Activated naive CD8-positive, alpha-beta T cell treated with anti-CD3 and anti-CD28 coated beads, Interleukin-2, amount 10 ng/mL, durations not matched to agents 7 days and 5 days (primary cell): ENCODE measurements around the gene THRSP. TPM values are rescaled to one million over a fixed set of nuclear protein-coding genes. Genes with fewer than 3 reads are reported as not detected.
A peak's percentile ranks its signal among the peaks of the same experiment; 100 is the strongest.

Source experiments
- ATAC-seq: fragments of 150-1000 bp; cut with Tn5 transposase; one replicate; pipeline ENCODE4 v1.10.0; 2021; ENCODE audit warnings: low read depth, moderate library complexity
- POLR2A ChIA-PET: fragments of 350-600 bp; sonication (Branson Sonifier 250); formaldehyde crosslinking; loops from one replicate; lab custom pipeline; 2021; ENCODE audit warnings: antibody characterized with exemption; lab: Charles Lee
- DNase-seq: peaks from one replicate; pipeline ENCODE4 v3.0.0; 2021
- H3K27ac Mint-ChIP-seq: one replicate; pipeline ENCODE4 v1.8.0; 2022; ENCODE audit warnings: mild to moderate bottlenecking, mixed read lengths
- H3K27me3 Mint-ChIP-seq: one replicate; pipeline ENCODE4 v1.8.0; 2022; ENCODE audit warnings: mild to moderate bottlenecking, moderate library complexity, mixed read lengths
- H3K36me3 Mint-ChIP-seq: one replicate; pipeline ENCODE4 v1.8.0; 2021; ENCODE audit warnings: mild to moderate bottlenecking, mixed read lengths
- H3K4me1 Mint-ChIP-seq: one replicate; pipeline ENCODE4 v1.8.0; 2021; ENCODE audit warnings: mixed read lengths
- H3K4me3 Mint-ChIP-seq: one replicate; pipeline ENCODE4 v1.8.0; 2022; ENCODE audit warnings: mild to moderate bottlenecking, moderate library complexity, mixed read lengths
- H3K9me3 Mint-ChIP-seq: one replicate; pipeline ENCODE4 v1.8.0; 2021; ENCODE audit warnings: mixed read lengths
- total RNA-seq, 2 experiments: library from RNA; stranded (reverse); gene quantifications; one replicate each; pipeline ENCODE4 v1.2.3, GENCODE V29; 2021

THRSP gene
- total RNA-seq, 2 experiments from 2014 or later, result not detected

- ATAC-seq (no peak), DNase-seq (no peak)
- H3K36me3 Mint-ChIP-seq, result peaks cover 36% of the 10 kb centered on the region
- H3K9me3 Mint-ChIP-seq, result peaks cover 1% of the 10 kb centered on the region
- H3K4me3 Mint-ChIP-seq, result no peak overlapping the region
- peaks cover 13% of the 10 kb centered on the region for H3K4me1 Mint-ChIP-seq
- no peaks in the 10 kb centered on the region for H3K27me3 Mint-ChIP-seq
- POLR2A ChIA-PET, result no interaction called here
- H3K27ac Mint-ChIP-seq, result no peak overlapping the region
Measured at GRCh38 chr11:78097666-78098385, 34.2 kb downstream of the THRSP start.

- Mint-ChIP-seq H3K27me3 (no peaks in the 10 kb centered on the region), H3K36me3 (peaks cover 25% of the 10 kb centered on the region), H3K9me3 (no peaks in the 10 kb centered on the region), H3K27ac (no peak overlapping the region), H3K4me1 (peaks cover 6% of the 10 kb centered on the region), H3K4me3 (no peak overlapping the region)
- DNase-seq, result no peak
- ATAC-seq, result no peak
- POLR2A ChIA-PET, result no interaction called here
Measured at GRCh38 chr11:78099666-78100065, 36.0 kb downstream of the THRSP start.

- Mint-ChIP-seq H3K27me3 (no peaks in the 10 kb centered on the region), H3K4me3 (no peak overlapping the region), H3K36me3 (peaks cover 21% of the 10 kb centered on the region), H3K4me1 (peaks cover 2% of the 10 kb centered on the region), H3K9me3 (no peaks in the 10 kb centered on the region), H3K27ac (no peak overlapping the region)
- ATAC-seq (no peak), DNase-seq (no peak)
- POLR2A ChIA-PET, result no interaction called here
Measured at GRCh38 chr11:78100261-78100660, 36.6 kb downstream of the THRSP start.

GRCh38 chr11:78100676-78101472 lies 37.2 kb downstream of the THRSP start:
- POLR2A ChIA-PET, result no interaction called here
- no peak overlapping the region for H3K27ac Mint-ChIP-seq

GRCh38 chr11:78109081-78110015 lies 45.7 kb downstream of the THRSP start:
- no peak for DNase-seq
- Mint-ChIP-seq H3K27ac (no peak overlapping the region), H3K4me3 (no peak overlapping the region), H3K36me3 (peaks cover 28% of the 10 kb centered on the region), H3K4me1 (no peaks in the 10 kb centered on the region), H3K27me3 (no peaks in the 10 kb centered on the region), H3K9me3 (no peaks in the 10 kb centered on the region)
- POLR2A ChIA-PET, result no interaction called here
- ATAC-seq, result no peak

More at GRCh38 chr11:78100676-78101472, 37.2 kb downstream of the THRSP start:
- Mint-ChIP-seq H3K36me3 (peaks cover 17% of the 10 kb centered on the region), H3K4me3 (no peak overlapping the region), H3K4me1 (peaks cover 2% of the 10 kb centered on the region), H3K9me3 (no peaks in the 10 kb centered on the region), H3K27me3 (no peaks in the 10 kb centered on the region)
- DNase-seq (no peak), ATAC-seq (no peak)

GRCh38 chr11:78110351-78110750 lies 46.7 kb downstream of the THRSP start:
- Mint-ChIP-seq H3K27ac (no peak overlapping the region), H3K4me3 (no peak overlapping the region), H3K4me1 (no peaks in the 10 kb centered on the region), H3K9me3 (no peaks in the 10 kb centered on the region), H3K36me3 (peaks cover 29% of the 10 kb centered on the region), H3K27me3 (no peaks in the 10 kb centered on the region)
- ATAC-seq, result no peak
- DNase-seq, result no peak
- POLR2A ChIA-PET, result no interaction called here

- no peaks in the 10 kb centered on the region for H3K27me3 Mint-ChIP-seq
- H3K4me1 Mint-ChIP-seq, result no peaks in the 10 kb centered on the region
- H3K27ac Mint-ChIP-seq, result peak overlapping the region; percentile 15
- no peak overlapping the region for H3K4me3 Mint-ChIP-seq
- POLR2A ChIA-PET, result no interaction called here
- H3K36me3 Mint-ChIP-seq, result peaks cover 28% of the 10 kb centered on the region
- no peak for DNase-seq
- ATAC-seq, result no peak
- no peaks in the 10 kb centered on the region for H3K9me3 Mint-ChIP-seq
Measured at GRCh38 chr11:78110830-78111229, 47.2 kb downstream of the THRSP start.

GRCh38 chr11:78111298-78111697 lies 47.6 kb downstream of the THRSP start:
- DNase-seq, result no peak
- Mint-ChIP-seq H3K4me1 (no peaks in the 10 kb centered on the region), H3K9me3 (no peaks in the 10 kb centered on the region), H3K4me3 (no peak overlapping the region), H3K27me3 (no peaks in the 10 kb centered on the region), H3K36me3 (peaks cover 25% of the 10 kb centered on the region), H3K27ac (no peak overlapping the region)
- POLR2A ChIA-PET, result no interaction called here
- ATAC-seq, result no peak

GRCh38 chr11:78112582-78113275 lies 49.1 kb downstream of the THRSP start:
- Mint-ChIP-seq H3K4me3 (no peak overlapping the region), H3K27ac (no peak overlapping the region), H3K27me3 (no peaks in the 10 kb centered on the region), H3K4me1 (no peaks in the 10 kb centered on the region), H3K36me3 (peaks cover 23% of the 10 kb centered on the region), H3K9me3 (no peaks in the 10 kb centered on the region)
- ATAC-seq, result no peak
- DNase-seq, result no peak
- POLR2A ChIA-PET, result no interaction called here

Other genes starting within 250 kb of the THRSP start
- 10 to 100 TPM; 64.8 to 74.1 TPM for gene RSF1, start 243.1 kb upstream of the THRSP start, total RNA-seq
- gene AAMDC, start 242.7 kb upstream of the THRSP start, total RNA-seq, result 10 to 100 TPM in 1 of 2 experiments, 1 to 10 TPM in 1; 9.5 to 11.3 TPM
- gene INTS4, start 69.2 kb upstream of the THRSP start, total RNA-seq, result 10 to 100 TPM; 53.9 to 56.8 TPM
- gene KCTD14, start 40.6 kb upstream of the THRSP start, total RNA-seq, result under 1 TPM in 1 of 2 experiments, not detected in 1; 0.22 TPM
- gene NDUFC2, start 16.0 kb downstream of the THRSP start, total RNA-seq, result 100 to 1,000 TPM; 162 to 163 TPM
- 10 to 100 TPM; 36.7 to 44.3 TPM for gene ALG8, start 75.8 kb downstream of the THRSP start, total RNA-seq
- 1 to 10 TPM; 7.1 to 8.6 TPM for gene KCTD21, start 124.8 kb downstream of the THRSP start, total RNA-seq
- 10 to 100 TPM; 13.4 to 13.5 TPM for gene USP35, start 125.1 kb downstream of the THRSP start, total RNA-seq